CD14-positive monocyte (primary cell): Measurements from ENCODE around the gene REPIN1. TPM values are rescaled to one million over a fixed set of nuclear protein-coding genes. Genes with fewer than 3 reads are reported as not detected.
A peak's percentile ranks its signal among the peaks of the same experiment; 100 is the strongest.

Experiments used
- DNase-seq, 3 donors: peaks; one replicate each; pipeline ENCODE4 v3.0.0-alpha.2; 2011 to 2022
- H2AFZ ChIP-seq: 2 replicates; pipeline ENCODE4 v1.6.0; 2012; ENCODE audit warnings: mild to moderate bottlenecking, low read depth, low read length, inconsistent platforms; ENCODE audit not compliant: insufficient read depth, poor library complexity, severe bottlenecking
- H3K27ac ChIP-seq, 2 donors: 1 replicate in 1 of 2; 2 replicates in 1 of 2; pipeline ENCODE4 v1.5.1; 2012 to 2013; ENCODE audit warnings: low read length in 2 of 2, control low read depth in 1 of 2, inconsistent platforms in 1 of 2, low read depth in 1 of 2, mild to moderate bottlenecking in 1 of 2
- H3K27me3 ChIP-seq, 2 donors: one replicate each; pipeline versions ENCODE4 v1.6.0 to v1.6.1; 2011 to 2013; ENCODE audit warnings: low read length in 2 of 2; ENCODE audit not compliant: control insufficient read depth in 2 of 2, insufficient read depth in 2 of 2
- H3K36me3 ChIP-seq, 2 donors: replicated peaks in 1 of 2; 1 replicate in 1 of 2; 2 replicates in 1 of 2; pipeline versions ENCODE4 v1.5.1 to v1.6.1; 2012 to 2013; ENCODE audit warnings: low read length in 2 of 2, control low read depth in 1 of 2, inconsistent platforms in 1 of 2, mild to moderate bottlenecking in 1 of 2; ENCODE audit not compliant: insufficient read depth in 2 of 2, control insufficient read depth in 1 of 2
- H3K4me1 ChIP-seq, 2 donors: 1 replicate in 1 of 2; 2 replicates in 1 of 2; pipeline versions ENCODE4 v1.5.1 to v1.6.1; 2012 to 2013; ENCODE audit warnings: low read length in 2 of 2, control low read depth in 1 of 2, inconsistent platforms in 1 of 2, mild to moderate bottlenecking in 1 of 2, moderate library complexity in 1 of 2; ENCODE audit not compliant: insufficient read depth in 2 of 2, control insufficient read depth in 1 of 2
- H3K4me2 ChIP-seq: replicated peaks from 2 replicates; pipeline ENCODE3; 2012; ENCODE audit warnings: low read length, moderate library complexity, mild to moderate bottlenecking; ENCODE audit not compliant: poor library complexity, severe bottlenecking; ENCODE audit errors: extremely low read depth
- H3K4me3 ChIP-seq, 3 experiments: fragments of 200-600 bp in 1 of 3; sonication (generic) in 1 of 3; replicated peaks in 1 of 3; 1 replicate in 2 of 3; 2 replicates in 1 of 3; pipeline ENCODE4 v1.5.1; 2011 to 2013; ENCODE audit warnings: low read length in 3 of 3, mild to moderate bottlenecking in 3 of 3, control low read depth in 2 of 3, low read depth in 2 of 3, inconsistent platforms in 1 of 3, moderate library complexity in 1 of 3
- H3K79me2 ChIP-seq: 2 replicates; pipeline ENCODE4 v1.6.0; 2012; ENCODE audit warnings: mild to moderate bottlenecking, control low read depth, inconsistent platforms, low read length, moderate library complexity; ENCODE audit not compliant: insufficient read depth
- H3K9ac ChIP-seq: 2 replicates; pipeline ENCODE4 v1.6.0; 2017; ENCODE audit warnings: low read length, mild to moderate bottlenecking; ENCODE audit not compliant: insufficient read depth, poor library complexity, severe bottlenecking
- H3K9me3 ChIP-seq, 2 donors: replicated peaks in 1 of 2; 1 replicate in 1 of 2; 2 replicates in 1 of 2; pipeline versions ENCODE4 v1.5.1 to v1.6.1; 2012 to 2013; ENCODE audit warnings: low read length in 2 of 2, control low read depth in 1 of 2; ENCODE audit not compliant: control insufficient read depth in 1 of 2, insufficient read depth in 1 of 2
- H4K20me1 ChIP-seq: 2 replicates; pipeline ENCODE4 v1.6.0; 2012; ENCODE audit warnings: mild to moderate bottlenecking, low read length, control low read depth, moderate library complexity; ENCODE audit not compliant: insufficient read depth
- H3K27ac Mint-ChIP-seq, 7 donors: one replicate each; pipeline ENCODE4 v1.8.0; 2020; ENCODE audit warnings: mild to moderate bottlenecking in 7 of 7, mixed read lengths in 7 of 7, moderate library complexity in 6 of 7, inconsistent platforms in 2 of 7
- H3K27me3 Mint-ChIP-seq, 3 donors: one replicate each; pipeline ENCODE4 v1.8.0; 2021 to 2022; ENCODE audit warnings: low read depth in 3 of 3, mild to moderate bottlenecking in 3 of 3, mixed read lengths in 3 of 3, moderate library complexity in 3 of 3, inconsistent platforms in 1 of 3
- H3K36me3 Mint-ChIP-seq, 2 donors: one replicate each; pipeline ENCODE4 v1.8.0; 2020; ENCODE audit warnings: mixed read lengths in 2 of 2, inconsistent platforms in 1 of 2, mild to moderate bottlenecking in 1 of 2
- H3K4me1 Mint-ChIP-seq: one replicate; pipeline ENCODE4 v1.8.0; 2020; ENCODE audit warnings: mild to moderate bottlenecking, mixed read lengths
- H3K4me3 Mint-ChIP-seq, 2 donors: one replicate each; pipeline ENCODE4 v1.8.0; 2020; ENCODE audit warnings: mild to moderate bottlenecking in 2 of 2, mixed read lengths in 2 of 2, moderate library complexity in 1 of 2
- H3K9me3 Mint-ChIP-seq, 7 donors: one replicate each; pipeline ENCODE4 v1.8.0; 2020 to 2022; ENCODE audit warnings: mixed read lengths in 7 of 7, mild to moderate bottlenecking in 6 of 7, moderate library complexity in 6 of 7, inconsistent platforms in 2 of 7
- WGBS: methylation state at CpG from one replicate; pipeline ENCODE4 v1.1.5; 2013; ENCODE audit warnings: missing lambda C conversion rate; ENCODE audit not compliant: insufficient coverage; 5-methylcytosine and 5-hydroxymethylcytosine counted together
- intact Hi-C, 2 donors: fragments of 100-400 bp; cut with micrococcal nuclease; formaldehyde crosslinking; loops; one replicate each; pipeline versions ENCODE4 v1.15.0 to v1.15.1; 2023
- polyA plus RNA-seq, 3 donors: library from polyadenylated mRNA; depleted of rRNA in 1 of 3; unstranded in 2 of 3; stranded (reverse) in 1 of 3; fragments of 300-500 nt in 2 of 3; fragments of >200 nt in 1 of 3; fragmentation: Illumina TruSeq in 2 of 3; gene quantifications; 1 replicate in 2 of 3; 2 replicates in 1 of 3; pipeline ENCODE4 v1.2.3, GENCODE V29; 2012 to 2021
- TF ChIP-seq, protein P1 (sequence below): fragments of 200-600 bp; IDR thresholded peaks from one replicate; pipeline ENCODE4 v1.8.0; 2022; ENCODE audit warnings: antibody characterized with exemption, mild to moderate bottlenecking

REPIN1 gene
- polyA plus RNA-seq, 3 donors = 32.7 to 42.9 (median 39.0) TPM

DNA sequence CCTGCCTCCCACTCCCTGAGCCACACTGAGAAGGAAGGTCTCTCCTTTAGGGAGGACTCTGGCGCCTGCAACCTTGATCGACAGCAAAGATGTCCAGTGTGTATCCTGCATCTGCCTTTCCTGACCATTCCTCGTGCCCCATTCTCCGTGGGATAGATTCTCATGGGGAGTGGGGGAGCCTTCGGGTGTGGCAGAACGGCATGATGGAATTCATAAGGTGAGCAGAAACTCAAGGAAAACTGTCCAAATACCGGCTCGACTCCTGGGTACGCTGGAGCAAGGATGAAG is 26.6 kb upstream of the REPIN1 start:
- H3K4me1 Mint-ChIP-seq = peaks cover 14% of the 10 kb centered on the region
- intact Hi-C loops = loop anchor here in 1 of 2 donors (10.0 kb wide), 1 partner anchor 53 kb away; no protein-coding TSS in a partner anchor
- H3K27ac ChIP-seq = no peak overlapping the region
- H3K27ac Mint-ChIP-seq = no peak overlapping the region
- no peaks in the 10 kb centered on the region for H4K20me1 ChIP-seq
- no peaks in the 10 kb centered on the region for H3K79me2 ChIP-seq
- peaks cover 40 to 58% (median 44%) of the 10 kb centered on the region in 3 donors for H3K27me3 Mint-ChIP-seq
- DNase-seq = no peak
- peak overlapping the region in 1 of 2 donors; percentile 77 for H3K4me3 Mint-ChIP-seq
- TF ChIP-seq, protein P1, sequence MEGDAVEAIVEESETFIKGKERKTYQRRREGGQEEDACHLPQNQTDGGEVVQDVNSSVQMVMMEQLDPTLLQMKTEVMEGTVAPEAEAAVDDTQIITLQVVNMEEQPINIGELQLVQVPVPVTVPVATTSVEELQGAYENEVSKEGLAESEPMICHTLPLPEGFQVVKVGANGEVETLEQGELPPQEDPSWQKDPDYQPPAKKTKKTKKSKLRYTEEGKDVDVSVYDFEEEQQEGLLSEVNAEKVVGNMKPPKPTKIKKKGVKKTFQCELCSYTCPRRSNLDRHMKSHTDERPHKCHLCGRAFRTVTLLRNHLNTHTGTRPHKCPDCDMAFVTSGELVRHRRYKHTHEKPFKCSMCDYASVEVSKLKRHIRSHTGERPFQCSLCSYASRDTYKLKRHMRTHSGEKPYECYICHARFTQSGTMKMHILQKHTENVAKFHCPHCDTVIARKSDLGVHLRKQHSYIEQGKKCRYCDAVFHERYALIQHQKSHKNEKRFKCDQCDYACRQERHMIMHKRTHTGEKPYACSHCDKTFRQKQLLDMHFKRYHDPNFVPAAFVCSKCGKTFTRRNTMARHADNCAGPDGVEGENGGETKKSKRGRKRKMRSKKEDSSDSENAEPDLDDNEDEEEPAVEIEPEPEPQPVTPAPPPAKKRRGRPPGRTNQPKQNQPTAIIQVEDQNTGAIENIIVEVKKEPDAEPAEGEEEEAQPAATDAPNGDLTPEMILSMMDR = no peak
- H3K9me3 Mint-ChIP-seq = peaks cover 0 to 33% (median 15%) of the 10 kb centered on the region in 7 donors
- H3K4me3 ChIP-seq = no peak overlapping the region
- H3K36me3 ChIP-seq = no peaks in the 10 kb centered on the region
- H3K4me1 ChIP-seq = peaks cover 6 to 12% of the 10 kb centered on the region in 2 donors
- H3K36me3 Mint-ChIP-seq = peaks cover 5 to 8% of the 10 kb centered on the region in 2 donors
- H2AFZ ChIP-seq = no peak overlapping the region
- no peak overlapping the region for H3K9ac ChIP-seq
- peaks cover 27 to 42% of the 10 kb centered on the region in 2 donors for H3K27me3 ChIP-seq
- peaks cover 10 to 22% of the 10 kb centered on the region in 2 donors for H3K9me3 ChIP-seq
- no peak overlapping the region for H3K4me2 ChIP-seq
- 95% methylated on average over 7 of the region's 9 CpGs for WGBS

DNA sequence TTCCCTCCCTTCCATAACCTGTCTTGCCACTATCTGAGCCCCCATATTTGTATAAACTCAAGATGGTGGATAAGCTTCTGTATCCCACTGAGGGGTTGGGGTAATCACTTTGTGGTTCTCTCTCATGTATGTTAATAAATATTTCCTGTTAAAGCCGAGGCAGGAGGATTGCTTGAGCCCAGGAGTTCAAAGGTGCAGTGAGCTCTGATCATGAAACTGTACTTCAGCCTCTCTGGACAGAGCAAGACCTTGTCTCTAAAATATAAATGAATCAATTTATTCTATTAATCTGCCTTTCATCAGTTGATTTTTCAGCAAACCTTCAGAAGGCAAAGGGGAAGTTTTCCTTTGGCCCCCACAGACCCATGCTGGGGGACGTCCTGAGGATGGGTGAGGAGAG is 25.4 kb upstream of the REPIN1 start:
- Histone ChIP-seq H3K27ac (no peak overlapping the region), H3K4me2 (no peak overlapping the region), H3K79me2 (no peaks in the 10 kb centered on the region), H3K27me3 (peaks cover 27 to 42% of the 10 kb centered on the region in 2 donors), H3K4me1 (peaks cover 6 to 12% of the 10 kb centered on the region in 2 donors), H3K36me3 (no peaks in the 10 kb centered on the region), H3K9ac (no peak overlapping the region), H3K9me3 (peaks cover 10 to 22% of the 10 kb centered on the region in 2 donors), H4K20me1 (no peaks in the 10 kb centered on the region), H3K4me3 (no peak overlapping the region), H2AFZ (no peak overlapping the region)
- peak overlapping the region in 1 of 2 donors; percentile 23 for H3K4me3 Mint-ChIP-seq
- peaks cover 40 to 58% (median 45%) of the 10 kb centered on the region in 3 donors for H3K27me3 Mint-ChIP-seq
- peaks cover 14% of the 10 kb centered on the region for H3K4me1 Mint-ChIP-seq
- H3K27ac Mint-ChIP-seq = no peak overlapping the region
- intact Hi-C loops = loop anchor here in 1 of 2 donors (10.0 kb wide), 1 partner anchor 52 kb away; no protein-coding TSS in a partner anchor
- DNase-seq = no peak
- peaks cover 0 to 33% (median 19%) of the 10 kb centered on the region in 7 donors for H3K9me3 Mint-ChIP-seq
- 100% methylated on average over 1 of the region's 2 CpGs for WGBS
- peaks cover 5% of the 10 kb centered on the region in 2 donors for H3K36me3 Mint-ChIP-seq
- TF ChIP-seq, protein P1 = no peak
